ENCODE measurements around the gene MEX3D.

DNA sequence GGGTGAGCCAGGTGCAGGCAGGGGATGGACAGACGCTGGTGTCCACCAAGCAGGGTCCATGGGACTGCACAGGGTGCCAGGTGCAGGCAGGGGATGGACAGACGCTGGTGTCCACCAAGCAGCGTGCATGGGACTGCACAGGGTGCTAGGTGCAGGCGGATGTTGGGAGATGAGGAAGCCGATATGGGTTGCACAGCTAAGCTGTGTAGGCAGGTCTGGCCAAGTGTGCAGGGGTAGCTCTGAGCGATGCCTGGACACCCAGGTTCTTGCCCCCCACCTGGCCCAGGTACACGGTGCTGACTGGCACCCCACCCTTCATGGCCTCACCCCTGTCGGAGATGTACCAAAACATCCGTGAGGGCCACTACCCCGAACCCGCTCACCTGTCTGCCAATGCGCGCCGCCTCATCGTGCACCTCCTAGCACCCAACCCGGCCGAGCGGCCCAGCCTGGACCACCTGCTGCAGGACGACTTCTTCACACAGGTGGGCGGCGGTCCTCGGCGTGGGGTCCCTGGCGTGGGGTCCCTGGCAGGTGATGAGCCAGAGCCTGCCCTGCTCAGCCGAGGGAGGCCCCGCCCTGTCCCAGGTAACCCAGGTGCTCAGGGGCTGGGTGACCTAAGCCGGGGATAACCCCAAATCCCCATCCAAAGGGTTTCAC lies 40.3 kb downstream of the MEX3D start:
- TF ChIP-seq ZNF274 (IDR thresholded peaks at IDR 0.05; ENCODE audit: low read depth, low read length) (no peak), YY1 (IDR thresholded peaks at IDR 0.05; ENCODE audit: insufficient read depth, insufficient read length) (no peak)
